Subcutaneous adipose tissue (tissue), 4 donors: ENCODE results near the gene CD5L. TPM values are rescaled to one million over a fixed set of nuclear protein-coding genes. Genes with fewer than 3 reads are reported as not detected.

ENCODE experiments used
- CTCF ChIP-seq: fragments of 450-650 bp; IDR thresholded peaks from one replicate; pipeline ENCODE4 v1.5.1; 2016; ENCODE audit warnings: low read depth, mild to moderate bottlenecking, control low read depth, antibody characterized with exemption, moderate library complexity
- total RNA-seq, 4 donors: library from RNA; depleted of rRNA; stranded (reverse); fragments of >200 nt; gene quantifications; one replicate each; pipeline ENCODE4 v1.1.0, GENCODE V29; 2016

CD5L gene
- not detected for total RNA-seq

- no peak for TF ChIP-seq CTCF
Observed at GRCh38 chr1:157841708-157842107, at the start of gene CD5L. Gene CD5L, minus strand, starts transcription at chr1:157841808. Its CDS starts 107 bp downstream, at chr1:157841701.

GRCh38 chr1:157882580-157882979 is 41.0 kb upstream of the CD5L start:
- TF ChIP-seq CTCF, result no peak

- no peak for TF ChIP-seq CTCF
Observed at GRCh38 chr1:157880621-157881020, 39.0 kb upstream of the CD5L start.

GRCh38 chr1:157878059-157878458 is 36.5 kb upstream of the CD5L start:
- no peak for TF ChIP-seq CTCF

- TF ChIP-seq CTCF, result no peak
Observed at GRCh38 chr1:157870490-157870889, 28.9 kb upstream of the CD5L start.

GRCh38 chr1:157868654-157869053 is 27.0 kb upstream of the CD5L start:
- no peak for TF ChIP-seq CTCF

- TF ChIP-seq CTCF, result no peak
Observed at GRCh38 chr1:157862114-157863070, 20.8 kb upstream of the CD5L start.
